BLaER1 (cell line): ENCODE data around the gene GPATCH2L.

Source experiments
- H3K27ac ChIP-seq: shearing (Covaris generic); formaldehyde crosslinking; 2 replicates; pipeline ENCODE4 v1.8.1; 2022
- H3K27me3 ChIP-seq: shearing (Covaris generic); formaldehyde crosslinking; 2 replicates; pipeline ENCODE4 v1.8.1; 2022
- H3K36me3 ChIP-seq: shearing (Covaris generic); formaldehyde crosslinking; 2 replicates; pipeline ENCODE4 v1.8.1; 2022
- H3K4me1 ChIP-seq: shearing (Covaris generic); formaldehyde crosslinking; 2 replicates; pipeline ENCODE4 v1.8.1; 2022
- H3K4me2 ChIP-seq: shearing (Covaris generic); formaldehyde crosslinking; 2 replicates; pipeline ENCODE4 v1.8.1; 2022
- H3K4me3 ChIP-seq: shearing (Covaris generic); formaldehyde crosslinking; 2 replicates; pipeline ENCODE4 v1.8.1; 2022
- H3K9ac ChIP-seq: shearing (Covaris generic); formaldehyde crosslinking; 2 replicates; pipeline ENCODE4 v1.8.1; 2022
- H3K9me3 ChIP-seq: shearing (Covaris generic); formaldehyde crosslinking; 2 replicates; pipeline ENCODE4 v1.8.1; 2022
- H4K20me1 ChIP-seq: shearing (Covaris generic); formaldehyde crosslinking; 2 replicates; pipeline ENCODE4 v1.8.1; 2022
- Cebpa-rat ChIP-seq: shearing (Covaris generic); IDR thresholded peaks from 2 replicates; pipeline ENCODE4 v1.8.1; 2022

The GPATCH2L gene

GRCh38 chr14:76135722-76136121 lies 16.0 kb upstream of the GPATCH2L start:
- Histone ChIP-seq H3K4me3 (no peak overlapping the region), H3K27ac (no peak overlapping the region), H3K9ac (no peak overlapping the region), H3K4me1 (no peaks in the 10 kb centered on the region), H3K27me3 (no peaks in the 10 kb centered on the region), H4K20me1 (peaks cover 12% of the 10 kb centered on the region; the same call in 1 of the 2 replicates), H3K36me3 (no peaks in the 10 kb centered on the region), H3K4me2 (no peak overlapping the region), H3K9me3 (no peaks in the 10 kb centered on the region)
- no peak for TF ChIP-seq Cebpa-rat

DNA sequence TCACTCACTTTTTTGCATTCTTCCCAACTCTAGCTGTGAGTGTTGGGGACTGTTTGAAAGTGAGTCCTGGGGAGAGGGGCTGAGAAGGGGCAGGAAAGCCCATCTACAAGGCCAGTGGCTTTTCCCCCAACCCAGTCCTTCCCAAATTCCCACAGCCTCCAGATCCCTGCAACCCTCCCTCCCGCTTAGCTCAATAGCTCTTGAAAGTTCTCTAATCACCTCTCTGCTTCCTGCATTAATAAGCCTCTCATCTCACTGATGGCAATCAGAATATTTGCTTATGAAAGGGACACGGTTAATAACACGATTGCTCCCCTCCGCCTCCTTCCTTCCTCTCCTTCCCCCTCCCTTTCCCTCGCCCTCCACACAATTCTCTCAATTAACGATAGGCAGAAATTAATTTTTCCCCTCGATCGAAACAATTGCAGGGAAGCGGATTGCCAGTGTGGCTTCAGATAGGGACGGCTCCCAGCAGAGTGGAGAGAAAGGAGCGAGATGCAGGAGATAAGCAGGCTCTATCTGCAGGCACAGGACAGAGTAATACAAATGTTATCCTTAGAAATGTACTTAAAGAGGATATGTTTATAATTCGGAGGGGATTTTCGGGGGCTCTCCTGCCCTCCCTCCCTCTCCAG lies 15.1 kb upstream of the GPATCH2L start:
- no peaks in the 10 kb centered on the region for H3K4me1 ChIP-seq
- H3K27me3 ChIP-seq = no peaks in the 10 kb centered on the region
- H3K36me3 ChIP-seq = no peaks in the 10 kb centered on the region
- H3K9ac ChIP-seq = no peak overlapping the region
- H3K4me3 ChIP-seq = no peak overlapping the region
- no peak overlapping the region for H3K4me2 ChIP-seq
- no peak for TF ChIP-seq Cebpa-rat
- H4K20me1 ChIP-seq = peaks cover 12% of the 10 kb centered on the region; the same call in 1 of the 2 replicates
- no peaks in the 10 kb centered on the region for H3K9me3 ChIP-seq
- no peak overlapping the region for H3K27ac ChIP-seq

- H3K36me3 ChIP-seq = no peaks in the 10 kb centered on the region
- H4K20me1 ChIP-seq = peaks cover 10% of the 10 kb centered on the region; the same call in 1 of the 2 replicates
- no peak overlapping the region for H3K27ac ChIP-seq
- no peak overlapping the region for H3K4me2 ChIP-seq
- H3K4me1 ChIP-seq = no peaks in the 10 kb centered on the region
- H3K27me3 ChIP-seq = no peaks in the 10 kb centered on the region
- peaks cover 4% of the 10 kb centered on the region for H3K9me3 ChIP-seq
- H3K4me3 ChIP-seq = no peak overlapping the region
- H3K9ac ChIP-seq = no peak overlapping the region
- no peak for TF ChIP-seq Cebpa-rat
Observed at GRCh38 chr14:76138119-76138757, 13.5 kb upstream of the GPATCH2L start.

GRCh38 chr14:76138758-76139723 lies 12.7 kb upstream of the GPATCH2L start:
- Histone ChIP-seq H3K27me3 (no peaks in the 10 kb centered on the region), H3K4me1 (no peaks in the 10 kb centered on the region), H4K20me1 (peaks cover 3% of the 10 kb centered on the region; the same call in 1 of the 2 replicates), H3K36me3 (no peaks in the 10 kb centered on the region), H3K9me3 (peaks cover 11% of the 10 kb centered on the region), H3K4me3 (no peak overlapping the region), H3K9ac (no peak overlapping the region), H3K4me2 (no peak overlapping the region), H3K27ac (no peak overlapping the region)
- no peak for TF ChIP-seq Cebpa-rat

DNA sequence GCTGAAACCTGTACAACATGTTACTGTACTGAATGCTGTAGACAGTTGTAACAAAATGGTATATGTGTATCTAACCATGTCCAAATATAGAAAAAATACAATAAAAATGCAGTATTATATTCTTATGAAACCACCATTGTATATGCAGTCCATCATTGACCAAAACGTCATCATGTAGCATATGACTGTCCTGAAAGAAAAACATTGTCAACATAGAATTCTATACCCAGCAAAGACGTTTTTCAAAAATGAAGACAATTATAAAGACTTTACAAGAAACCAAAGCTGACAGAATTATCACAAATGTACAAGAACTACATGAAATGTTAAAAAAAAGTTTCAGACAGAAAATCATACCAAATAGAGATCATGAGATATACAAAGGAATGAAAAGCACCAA lies 8.1 kb upstream of the GPATCH2L start:
- Histone ChIP-seq H3K9me3 (peaks cover 13% of the 10 kb centered on the region), H3K36me3 (no peaks in the 10 kb centered on the region), H3K4me1 (no peaks in the 10 kb centered on the region), H3K4me3 (no peak overlapping the region), H3K9ac (no peak overlapping the region), H3K27me3 (no peaks in the 10 kb centered on the region), H3K27ac (no peak overlapping the region), H4K20me1 (no peaks in the 10 kb centered on the region), H3K4me2 (no peak overlapping the region)
- TF ChIP-seq Cebpa-rat = no peak

- no peak overlapping the region for H3K4me2 ChIP-seq
- H3K9ac ChIP-seq = no peak overlapping the region
- peaks cover 13% of the 10 kb centered on the region for H3K9me3 ChIP-seq
- no peaks in the 10 kb centered on the region for H4K20me1 ChIP-seq
- no peak overlapping the region for H3K4me3 ChIP-seq
- no peaks in the 10 kb centered on the region for H3K27me3 ChIP-seq
- no peak for TF ChIP-seq Cebpa-rat
- H3K36me3 ChIP-seq = no peaks in the 10 kb centered on the region
- peaks cover 6% of the 10 kb centered on the region; the same call in 1 of the 2 replicates for H3K4me1 ChIP-seq
- no peak overlapping the region for H3K27ac ChIP-seq
Observed at GRCh38 chr14:76146976-76147375, 4.7 kb upstream of the GPATCH2L start.

DNA sequence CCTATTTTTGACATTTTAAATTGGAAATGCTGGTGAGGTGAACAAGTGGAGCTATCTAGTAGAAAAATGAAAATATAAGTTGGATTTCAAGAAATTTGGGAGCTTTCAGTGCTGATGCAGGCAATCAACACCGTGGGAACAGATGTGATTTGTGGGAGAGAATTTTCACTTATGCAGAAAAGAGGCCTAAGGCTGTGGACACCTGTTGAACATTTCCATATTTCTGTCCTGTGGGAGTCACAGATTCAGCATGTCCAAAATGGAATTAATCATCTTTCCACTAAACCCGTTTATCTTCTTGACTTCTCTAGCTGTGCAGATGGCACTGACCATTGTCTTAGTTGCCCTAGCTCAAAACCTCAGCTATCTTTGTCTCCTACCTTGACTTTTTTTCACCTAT lies 2.5 kb upstream of the GPATCH2L start:
- no peak overlapping the region for H3K4me2 ChIP-seq
- peaks cover 24% of the 10 kb centered on the region for H3K4me1 ChIP-seq
- H4K20me1 ChIP-seq = peaks cover 22% of the 10 kb centered on the region
- H3K9me3 ChIP-seq = peaks cover under 1% of the 10 kb centered on the region; the same call in 1 of the 2 replicates
- H3K27me3 ChIP-seq = no peaks in the 10 kb centered on the region
- peaks cover 7% of the 10 kb centered on the region for H3K36me3 ChIP-seq
- H3K27ac ChIP-seq = no peak overlapping the region
- no peak overlapping the region for H3K9ac ChIP-seq
- no peak for TF ChIP-seq Cebpa-rat
- no peak overlapping the region for H3K4me3 ChIP-seq

- H3K27me3 ChIP-seq = no peaks in the 10 kb centered on the region
- peaks cover 53% of the 10 kb centered on the region for H4K20me1 ChIP-seq
- peak overlapping the region; percentile 95 for H3K9ac ChIP-seq
- H3K4me2 ChIP-seq = peak overlapping the region; percentile 85
- TF ChIP-seq Cebpa-rat = no peak
- no peaks in the 10 kb centered on the region for H3K9me3 ChIP-seq
- peaks cover 55% of the 10 kb centered on the region for H3K4me1 ChIP-seq
- H3K27ac ChIP-seq = peak overlapping the region; percentile 95
- H3K4me3 ChIP-seq = peak overlapping the region; percentile 97
- H3K36me3 ChIP-seq = peaks cover 36% of the 10 kb centered on the region
Observed at GRCh38 chr14:76152333-76152681, 585 bp downstream of the GPATCH2L start.

DNA sequence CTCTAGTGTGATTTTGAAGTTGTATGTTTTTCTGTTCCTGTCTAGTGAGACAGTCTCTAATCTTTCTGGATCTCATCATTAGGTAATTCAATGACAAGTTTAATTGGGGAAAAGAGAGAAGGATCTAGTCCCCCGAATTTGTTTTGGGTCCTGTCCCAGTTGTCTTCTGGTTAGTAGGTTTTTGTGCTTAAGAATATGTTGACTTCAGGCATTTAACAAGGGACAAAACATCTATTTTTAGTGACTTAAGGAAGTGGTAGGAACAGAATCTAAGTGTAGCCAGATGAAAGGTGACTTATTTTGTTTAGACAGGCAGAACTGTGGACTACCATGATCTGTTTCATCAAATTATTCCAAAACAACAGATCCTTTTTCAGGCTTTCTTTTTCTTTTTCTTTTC lies 2.2 kb downstream of the GPATCH2L start:
- Histone ChIP-seq H3K27me3 (no peaks in the 10 kb centered on the region), H3K4me3 (no peak overlapping the region), H3K4me1 (peaks cover 58% of the 10 kb centered on the region), H3K27ac (no peak overlapping the region), H3K4me2 (peak overlapping the region; percentile 85), H4K20me1 (peaks cover 69% of the 10 kb centered on the region), H3K9ac (no peak overlapping the region), H3K36me3 (peaks cover 52% of the 10 kb centered on the region), H3K9me3 (peaks cover 12% of the 10 kb centered on the region)
- no peak for TF ChIP-seq Cebpa-rat
